Measurements from ENCODE around the gene SPACA6. TPM values are rescaled to one million over a fixed set of nuclear protein-coding genes. Genes with fewer than 3 reads are reported as not detected.

Gene SPACA6
- total and polyA plus RNA-seq, 9 of the 15 experiments (the other 6 are each of a cell fraction or from before 2014, with no cell fraction given) = 1.3 to 17.3 (median 6.2) TPM

DNA sequence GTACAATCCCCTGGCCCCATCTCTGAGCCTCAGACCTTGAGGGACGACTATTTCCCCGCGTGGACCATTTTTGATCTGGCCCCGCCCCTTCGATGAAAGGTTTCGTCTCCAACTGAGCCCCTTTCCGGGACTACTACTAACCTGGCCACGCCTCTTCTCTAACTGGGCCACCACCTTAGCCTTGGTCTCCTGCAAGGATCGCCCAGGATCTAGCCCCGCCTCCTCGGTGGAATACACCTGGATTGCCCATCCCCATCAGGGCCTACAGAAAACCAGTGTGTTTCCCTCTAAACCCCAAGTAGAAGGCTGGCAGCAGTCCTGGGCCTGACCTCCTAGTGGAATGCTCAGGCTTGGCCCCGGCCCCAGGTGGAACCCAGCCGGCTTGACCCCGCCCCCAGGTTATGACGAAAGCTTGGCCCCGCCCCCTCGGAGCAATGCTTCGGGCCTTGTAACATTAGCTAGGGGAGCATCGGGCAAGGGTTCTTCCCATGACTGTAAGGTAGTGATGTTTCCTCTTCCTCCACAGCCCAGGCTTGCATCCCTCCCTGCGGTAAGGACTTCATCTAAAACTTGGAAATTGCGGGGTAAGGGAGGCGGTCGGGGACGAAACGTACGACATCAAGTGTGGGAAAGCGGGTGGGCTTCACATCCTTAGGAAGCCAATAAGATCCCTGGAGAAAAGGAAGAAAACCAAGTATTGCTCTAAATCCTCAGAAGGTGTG lies 9.1 kb downstream of the SPACA6 start (continued):
- TF ChIP-seq HDAC8 (tag; IDR thresholded peaks at IDR 0.05) (no peak), ESRRB (CRISPR knock-in tag; IDR thresholded peaks at IDR 0.05; ENCODE audit: borderline replicate concordance) (no peak), KDM2B (CRISPR knock-in tag; IDR thresholded peaks at IDR 0.05) (no peak), CBFB (CRISPR knock-in tag; IDR thresholded peaks at IDR 0.05) (no peak), ZNF609 (CRISPR knock-in tag; IDR thresholded peaks at IDR 0.05; ENCODE audit: borderline replicate concordance) (no peak), PRDM10 (IDR thresholded peaks at IDR 0.05; ENCODE audit: partially characterized antibody) (no peak), ZC3H4 (CRISPR knock-in tag; IDR thresholded peaks at IDR 0.05; ENCODE audit: borderline replicate concordance) (no peak)
- TF ChIP-seq, protein P1, sequence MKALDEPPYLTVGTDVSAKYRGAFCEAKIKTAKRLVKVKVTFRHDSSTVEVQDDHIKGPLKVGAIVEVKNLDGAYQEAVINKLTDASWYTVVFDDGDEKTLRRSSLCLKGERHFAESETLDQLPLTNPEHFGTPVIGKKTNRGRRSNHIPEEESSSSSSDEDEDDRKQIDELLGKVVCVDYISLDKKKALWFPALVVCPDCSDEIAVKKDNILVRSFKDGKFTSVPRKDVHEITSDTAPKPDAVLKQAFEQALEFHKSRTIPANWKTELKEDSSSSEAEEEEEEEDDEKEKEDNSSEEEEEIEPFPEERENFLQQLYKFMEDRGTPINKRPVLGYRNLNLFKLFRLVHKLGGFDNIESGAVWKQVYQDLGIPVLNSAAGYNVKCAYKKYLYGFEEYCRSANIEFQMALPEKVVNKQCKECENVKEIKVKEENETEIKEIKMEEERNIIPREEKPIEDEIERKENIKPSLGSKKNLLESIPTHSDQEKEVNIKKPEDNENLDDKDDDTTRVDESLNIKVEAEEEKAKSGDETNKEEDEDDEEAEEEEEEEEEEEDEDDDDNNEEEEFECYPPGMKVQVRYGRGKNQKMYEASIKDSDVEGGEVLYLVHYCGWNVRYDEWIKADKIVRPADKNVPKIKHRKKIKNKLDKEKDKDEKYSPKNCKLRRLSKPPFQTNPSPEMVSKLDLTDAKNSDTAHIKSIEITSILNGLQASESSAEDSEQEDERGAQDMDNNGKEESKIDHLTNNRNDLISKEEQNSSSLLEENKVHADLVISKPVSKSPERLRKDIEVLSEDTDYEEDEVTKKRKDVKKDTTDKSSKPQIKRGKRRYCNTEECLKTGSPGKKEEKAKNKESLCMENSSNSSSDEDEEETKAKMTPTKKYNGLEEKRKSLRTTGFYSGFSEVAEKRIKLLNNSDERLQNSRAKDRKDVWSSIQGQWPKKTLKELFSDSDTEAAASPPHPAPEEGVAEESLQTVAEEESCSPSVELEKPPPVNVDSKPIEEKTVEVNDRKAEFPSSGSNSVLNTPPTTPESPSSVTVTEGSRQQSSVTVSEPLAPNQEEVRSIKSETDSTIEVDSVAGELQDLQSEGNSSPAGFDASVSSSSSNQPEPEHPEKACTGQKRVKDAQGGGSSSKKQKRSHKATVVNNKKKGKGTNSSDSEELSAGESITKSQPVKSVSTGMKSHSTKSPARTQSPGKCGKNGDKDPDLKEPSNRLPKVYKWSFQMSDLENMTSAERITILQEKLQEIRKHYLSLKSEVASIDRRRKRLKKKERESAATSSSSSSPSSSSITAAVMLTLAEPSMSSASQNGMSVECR (CRISPR knock-in tag; IDR thresholded peaks at IDR 0.05) = no peak; the same call in 1 of the 2 replicates
- TF ChIP-seq, protein P2, sequence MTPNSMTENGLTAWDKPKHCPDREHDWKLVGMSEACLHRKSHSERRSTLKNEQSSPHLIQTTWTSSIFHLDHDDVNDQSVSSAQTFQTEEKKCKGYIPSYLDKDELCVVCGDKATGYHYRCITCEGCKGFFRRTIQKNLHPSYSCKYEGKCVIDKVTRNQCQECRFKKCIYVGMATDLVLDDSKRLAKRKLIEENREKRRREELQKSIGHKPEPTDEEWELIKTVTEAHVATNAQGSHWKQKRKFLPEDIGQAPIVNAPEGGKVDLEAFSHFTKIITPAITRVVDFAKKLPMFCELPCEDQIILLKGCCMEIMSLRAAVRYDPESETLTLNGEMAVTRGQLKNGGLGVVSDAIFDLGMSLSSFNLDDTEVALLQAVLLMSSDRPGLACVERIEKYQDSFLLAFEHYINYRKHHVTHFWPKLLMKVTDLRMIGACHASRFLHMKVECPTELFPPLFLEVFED (CRISPR knock-in tag; conservative IDR thresholded peaks at IDR 0.05) = no peak
- TF ChIP-seq, protein P3, sequence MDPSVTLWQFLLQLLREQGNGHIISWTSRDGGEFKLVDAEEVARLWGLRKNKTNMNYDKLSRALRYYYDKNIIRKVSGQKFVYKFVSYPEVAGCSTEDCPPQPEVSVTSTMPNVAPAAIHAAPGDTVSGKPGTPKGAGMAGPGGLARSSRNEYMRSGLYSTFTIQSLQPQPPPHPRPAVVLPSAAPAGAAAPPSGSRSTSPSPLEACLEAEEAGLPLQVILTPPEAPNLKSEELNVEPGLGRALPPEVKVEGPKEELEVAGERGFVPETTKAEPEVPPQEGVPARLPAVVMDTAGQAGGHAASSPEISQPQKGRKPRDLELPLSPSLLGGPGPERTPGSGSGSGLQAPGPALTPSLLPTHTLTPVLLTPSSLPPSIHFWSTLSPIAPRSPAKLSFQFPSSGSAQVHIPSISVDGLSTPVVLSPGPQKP (CRISPR knock-in tag; IDR thresholded peaks at IDR 0.05) = no peak
